K562 (cell line): ENCODE results near the gene MYO9A. TPM values are rescaled to one million over a fixed set of nuclear protein-coding genes. Genes with fewer than 3 reads are reported as not detected.

Experiments used
- ATAC-seq: fragments of 200-7000 bp; cut with Tn5 transposase; 3 replicates; pipeline ENCODE4 v1.9.1; 2020; ENCODE audit warnings: moderate library complexity
- BruUV-seq: library from RNA; stranded (reverse); fragments of 400-500 nt; replicated peaks from 2 replicates; lab custom pipeline; 2021; lab: Mats Ljungman, UMichigan
- CTCF ChIA-PET: fragments of 300-600 bp; formaldehyde crosslinking; extraction: SDS; loops from one replicate; lab custom pipeline; 2021; ENCODE audit warnings: low intra/inter-chr PET ratio; lab: Yijun Ruan, JAX
- POLR2A ChIA-PET: fragments of 300-600, 350-650 bp; sonication (Branson Sonifier 250); formaldehyde crosslinking; extraction: SDS; loops from one replicate; lab custom pipeline; 2021; ENCODE audit warnings: antibody characterized with exemption, inconsistent platforms; lab: Yijun Ruan, JAX
- DNase-seq, 4 experiments: peaks; one replicate each; pipeline versions ENCODE4 v3.0.0 to v3.0.0-alpha.2; 2011 to 2018; ENCODE audit warnings: low spot score in 3 of 4, mixed read lengths in 3 of 4; ENCODE audit errors: extremely low read depth in 1 of 4
- FAIRE-seq: peaks from 2 replicates; lab custom pipeline; 2011; peaks lifted over from hg19 to GRCh38; lab: Jason Lieb, UNC
- H2AFZ ChIP-seq: 2 replicates; pipeline ENCODE4 v1.6.0; 2011; ENCODE audit warnings: low read depth, low read length, control low read depth, inconsistent platforms
- H3K27ac ChIP-seq: fragments of 200-600 bp; 3 replicates; pipeline ENCODE4 v1.8.0; 2011; ENCODE audit warnings: low read depth, mild to moderate bottlenecking, control low read depth, inconsistent platforms, low read length, moderate library complexity, mixed read lengths; ENCODE audit errors: extremely low read depth
- H3K27me3 ChIP-seq, 2 experiments: fragments of 300-600 bp in 1 of 2; 2 replicates in 1 of 2; 3 replicates in 1 of 2; pipeline versions ENCODE4 v1.6.0 to v1.8.0; 2011; ENCODE audit warnings: inconsistent platforms in 2 of 2, low read length in 2 of 2, mild to moderate bottlenecking in 1 of 2, mixed read lengths in 1 of 2, moderate library complexity in 1 of 2; ENCODE audit not compliant: control insufficient read depth in 2 of 2, insufficient read depth in 2 of 2
- H3K36me3 ChIP-seq: fragments of 300-600 bp; 3 replicates; pipeline ENCODE4 v1.8.0; 2011; ENCODE audit warnings: mild to moderate bottlenecking, low read length, inconsistent platforms; ENCODE audit not compliant: control insufficient read depth, insufficient read depth
- H3K4me1 ChIP-seq, 2 experiments: fragments of 200-600 bp in 1 of 2; replicated peaks in 1 of 2; 2 replicates in 1 of 2; 3 replicates in 1 of 2; pipeline versions ENCODE4 v1.5.1 to v1.8.0; 2011; ENCODE audit warnings: inconsistent platforms in 2 of 2, low read length in 2 of 2, mild to moderate bottlenecking in 1 of 2, mixed read lengths in 1 of 2, moderate library complexity in 1 of 2; ENCODE audit not compliant: control insufficient read depth in 2 of 2, insufficient read depth in 2 of 2
- H3K4me2 ChIP-seq: 2 replicates; pipeline ENCODE4 v1.6.1; 2011; ENCODE audit warnings: low read length, control low read depth, inconsistent platforms, mixed read lengths; ENCODE audit not compliant: insufficient read depth
- H3K4me3 ChIP-seq: fragments of 200-600 bp; sonication (generic), shearing (Covaris generic); 2 replicates; pipeline ENCODE4 v1.5.1; 2016; ENCODE audit warnings: control low read depth, inconsistent platforms
- H3K79me2 ChIP-seq: fragments of 200-600 bp; 3 replicates; pipeline ENCODE4 v1.8.0; 2011; ENCODE audit warnings: low read length, inconsistent platforms; ENCODE audit not compliant: control insufficient read depth, insufficient read depth
- H3K9ac ChIP-seq, 2 experiments: 2 replicates each; pipeline versions ENCODE4 v1.6.0 to v1.6.1; 2011; ENCODE audit warnings: low read depth in 2 of 2, low read length in 2 of 2, control low read depth in 1 of 2, inconsistent platforms in 1 of 2, mild to moderate bottlenecking in 1 of 2, mixed read lengths in 1 of 2; ENCODE audit not compliant: insufficient read depth in 1 of 2
- H3K9me1 ChIP-seq: one replicate; pipeline ENCODE4 v1.6.0; 2011; ENCODE audit warnings: inconsistent platforms, mild to moderate bottlenecking, low read length, moderate library complexity; ENCODE audit not compliant: control insufficient read depth, insufficient read depth
- H3K9me3 ChIP-seq: replicated peaks from 2 replicates; pipeline ENCODE4 v1.5.1; 2011; ENCODE audit warnings: low read depth, low read length, inconsistent platforms; ENCODE audit not compliant: control insufficient read depth, insufficient read depth
- H4K20me1 ChIP-seq: replicated peaks from 2 replicates; pipeline ENCODE4 v1.6.1; 2011; ENCODE audit warnings: low read length, inconsistent platforms, mixed read lengths; ENCODE audit not compliant: control insufficient read depth, insufficient read depth
- CC2D1A ChIP-seq: fragments of 450-650 bp; IDR thresholded peaks from 2 replicates; pipeline ENCODE4 v1.6.1; 2017; ENCODE audit warnings: mild to moderate bottlenecking
- CCNT2 ChIP-seq: IDR thresholded peaks from 2 replicates; pipeline ENCODE4 v1.6.1; 2011; ENCODE audit warnings: borderline replicate concordance, low read depth, mild to moderate bottlenecking, moderate library complexity, mixed read lengths, low read length; ENCODE audit not compliant: insufficient read length; ENCODE audit errors: extremely low read depth
- CEBPB ChIP-seq: fragments of 450-650 bp; IDR thresholded peaks from 2 replicates; pipeline ENCODE4 v1.6.1; 2016; ENCODE audit warnings: missing genetic modification characterization, missing compliant biosample characterization
- CTBP1 ChIP-seq: fragments of 450-650 bp; IDR thresholded peaks from 2 replicates; pipeline ENCODE4 v1.6.1; 2016; ENCODE audit warnings: borderline replicate concordance
- E2F3 ChIP-seq: fragments of 250-450 bp; sonication (Bioruptor Pico); IDR thresholded peaks from 2 replicates; pipeline ENCODE4 v1.4.0; 2020; ENCODE audit warnings: mild to moderate bottlenecking
- NR2F6 ChIP-seq: fragments of 450-650 bp; formaldehyde crosslinking; IDR thresholded peaks from 2 replicates; pipeline ENCODE4 v1.4.0; 2020; ENCODE audit warnings: mild to moderate bottlenecking
- PCBP2 ChIP-seq: fragments of 200-400 bp; formaldehyde crosslinking; IDR thresholded peaks from 2 replicates; pipeline ENCODE4 v1.6.1; 2018; ENCODE audit warnings: low read length, low read depth, mild to moderate bottlenecking, moderate library complexity; ENCODE audit not compliant: poor library complexity, severe bottlenecking
- PHF21A ChIP-seq: fragments of 450-650 bp; IDR thresholded peaks from 2 replicates; pipeline ENCODE4 v1.6.1; 2017; ENCODE audit warnings: low read depth, borderline replicate concordance
- PRMT5 ChIP-seq: sonication (generic); formaldehyde crosslinking; IDR thresholded peaks from 2 replicates; pipeline ENCODE4 v1.5.0; 2020; ENCODE audit warnings: missing genetic modification reagents
- RBM39 ChIP-seq: fragments of 200-400 bp; formaldehyde crosslinking; optimal IDR thresholded peaks from 2 replicates; pipeline ENCODE3; 2018; ENCODE audit warnings: low read depth, low read length
- RFX1 ChIP-seq: fragments of 450-650 bp; IDR thresholded peaks from 2 replicates; pipeline ENCODE4 v1.6.1; 2016; ENCODE audit warnings: mild to moderate bottlenecking, moderate library complexity
- SIRT6 ChIP-seq: IDR thresholded peaks from one replicate; pipeline ENCODE4 v1.6.1; 2012; ENCODE audit warnings: low read depth, mild to moderate bottlenecking, control low read depth, inconsistent platforms, low read length, moderate library complexity
- ZKSCAN8 ChIP-seq: fragments of 200-800 bp; sonication (Bioruptor generic); IDR thresholded peaks from 2 replicates; pipeline ENCODE4 v1.6.1; 2016; ENCODE audit warnings: missing genetic modification characterization, missing compliant biosample characterization
- ZSCAN29 ChIP-seq: fragments of 450-650 bp; IDR thresholded peaks from 2 replicates; pipeline ENCODE4 v1.6.1; 2017
- ZSCAN32 ChIP-seq: fragments of 450-650 bp; formaldehyde crosslinking; IDR thresholded peaks from 2 replicates; pipeline ENCODE4 v1.4.0; 2020; ENCODE audit warnings: mild to moderate bottlenecking, moderate library complexity
- ZZZ3 ChIP-seq: fragments of 450-650 bp; IDR thresholded peaks from 2 replicates; pipeline ENCODE4 v1.6.1; 2016; ENCODE audit warnings: antibody characterized with exemption, mild to moderate bottlenecking, moderate library complexity
- WGBS: fragments of 100-300 bp; shearing (Covaris generic); methylation state at CpG from one replicate; pipeline ENCODE4 v1.1.6; 2016; ENCODE audit warnings: low coverage, mixed read lengths; ENCODE audit not compliant: insufficient coverage; ENCODE audit errors: missing lambda C conversion rate; 5-methylcytosine and 5-hydroxymethylcytosine counted together
- in situ Hi-C: fragments of 300-500 bp; cut with MboI; formaldehyde crosslinking; loops from 4 replicates; pipeline ENCODE4 v1.15.0; 2018; ENCODE audit warnings: inconsistent platforms, mixed read lengths
- intact Hi-C: fragments of 100-400 bp; cut with micrococcal nuclease; formaldehyde crosslinking; loops from 2 replicates; pipeline ENCODE4 v1.14.2; 2022
- polyA plus RNA-seq, 8 experiments: library from polyadenylated mRNA; depleted of rRNA in 4 of 8; stranded (reverse) in 5 of 8; unstranded in 3 of 8; fragments of >200 nt; fragmentation: Nextera tagmentation in 2 of 8; fragmentation: Illumina TruSeq in 1 of 8; extraction: Ambion mirVana in 2 of 8; extraction: Trizol in 1 of 8; gene quantifications; 2 replicates each; pipeline versions ENCODE4 v1.2.1 to v1.2.3, GENCODE V29; 2011 to 2014; ENCODE audit warnings: inconsistent platforms in 1 of 8, missing spikeins in 1 of 8
- total RNA-seq, 7 experiments: library from RNA; depleted of rRNA in 6 of 7; stranded (reverse); fragments of >200 nt in 6 of 7; fragmentation: Illumina TruSeq in 2 of 7; extraction: Trizol in 2 of 7; gene quantifications; 2 replicates each; pipeline versions ENCODE4 v1.2.1 to v1.2.3, GENCODE V29; 2011 to 2021; ENCODE audit warnings: low replicate concordance in 1 of 7
- TF ChIP-seq, protein P1 (sequence below): sonication (generic); formaldehyde crosslinking; IDR thresholded peaks from 2 replicates; pipeline ENCODE4 v1.4.0; 2020; ENCODE audit warnings: mild to moderate bottlenecking, missing genetic modification reagents
- TF ChIP-seq, protein P2 (sequence below): sonication (generic); formaldehyde crosslinking; IDR thresholded peaks from 2 replicates; pipeline ENCODE4 v1.8.1; 2023; ENCODE audit warnings: mild to moderate bottlenecking, missing genetic modification reagents, moderate library complexity

Gene MYO9A
- total and polyA plus RNA-seq, 9 of the 15 experiments (the other 6 are each of a cell fraction or from before 2014, with no cell fraction given): 1.9 to 15.4 (median 5.8) TPM

DNA sequence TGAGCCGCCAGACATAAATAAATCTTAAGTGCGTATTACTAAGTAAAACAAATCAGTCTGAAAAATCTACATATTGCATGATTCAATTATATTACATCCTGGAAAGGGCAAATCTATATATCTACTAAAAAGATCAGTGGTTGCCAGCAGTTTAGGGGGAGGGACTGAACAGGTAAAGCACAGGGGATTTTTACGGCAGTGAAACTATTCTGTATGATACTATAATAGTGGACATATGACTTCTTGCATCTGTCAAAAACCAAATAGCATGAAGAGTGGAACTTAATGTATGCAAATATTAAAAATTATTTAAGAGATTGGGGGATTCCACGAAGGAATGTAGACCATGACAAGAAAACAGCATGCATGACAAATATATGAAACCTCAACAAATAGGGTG is 111.6 kb downstream of the MYO9A start:
- ChIA-PET POLR2A (interaction anchor here (0.5 kb wide), 1 partner anchor 45 kb away, joined by 3 read pairs; no protein-coding TSS in a partner anchor), CTCF (no interaction called here)
- no peak overlapping the region for H3K27ac ChIP-seq
- H3K79me2 ChIP-seq: no peaks in the 10 kb centered on the region
- H2AFZ ChIP-seq: no peak overlapping the region
- no peak for DNase-seq
- no peak for ATAC-seq
- H3K4me2 ChIP-seq: no peak overlapping the region
- H3K9ac ChIP-seq: no peak overlapping the region
- H3K27me3 ChIP-seq: no peaks in the 10 kb centered on the region
- no peak for TF ChIP-seq ZKSCAN8 (CRISPR knock-in tag)
- TF ChIP-seq, protein P1, sequence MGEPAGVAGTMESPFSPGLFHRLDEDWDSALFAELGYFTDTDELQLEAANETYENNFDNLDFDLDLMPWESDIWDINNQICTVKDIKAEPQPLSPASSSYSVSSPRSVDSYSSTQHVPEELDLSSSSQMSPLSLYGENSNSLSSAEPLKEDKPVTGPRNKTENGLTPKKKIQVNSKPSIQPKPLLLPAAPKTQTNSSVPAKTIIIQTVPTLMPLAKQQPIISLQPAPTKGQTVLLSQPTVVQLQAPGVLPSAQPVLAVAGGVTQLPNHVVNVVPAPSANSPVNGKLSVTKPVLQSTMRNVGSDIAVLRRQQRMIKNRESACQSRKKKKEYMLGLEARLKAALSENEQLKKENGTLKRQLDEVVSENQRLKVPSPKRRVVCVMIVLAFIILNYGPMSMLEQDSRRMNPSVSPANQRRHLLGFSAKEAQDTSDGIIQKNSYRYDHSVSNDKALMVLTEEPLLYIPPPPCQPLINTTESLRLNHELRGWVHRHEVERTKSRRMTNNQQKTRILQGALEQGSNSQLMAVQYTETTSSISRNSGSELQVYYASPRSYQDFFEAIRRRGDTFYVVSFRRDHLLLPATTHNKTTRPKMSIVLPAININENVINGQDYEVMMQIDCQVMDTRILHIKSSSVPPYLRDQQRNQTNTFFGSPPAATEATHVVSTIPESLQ: no peak
- no peak for TF ChIP-seq PCBP2
- TF ChIP-seq CTBP1: no peak
- TF ChIP-seq CEBPB (tag): no peak
- TF ChIP-seq SIRT6: no peak
- TF ChIP-seq, protein P2, sequence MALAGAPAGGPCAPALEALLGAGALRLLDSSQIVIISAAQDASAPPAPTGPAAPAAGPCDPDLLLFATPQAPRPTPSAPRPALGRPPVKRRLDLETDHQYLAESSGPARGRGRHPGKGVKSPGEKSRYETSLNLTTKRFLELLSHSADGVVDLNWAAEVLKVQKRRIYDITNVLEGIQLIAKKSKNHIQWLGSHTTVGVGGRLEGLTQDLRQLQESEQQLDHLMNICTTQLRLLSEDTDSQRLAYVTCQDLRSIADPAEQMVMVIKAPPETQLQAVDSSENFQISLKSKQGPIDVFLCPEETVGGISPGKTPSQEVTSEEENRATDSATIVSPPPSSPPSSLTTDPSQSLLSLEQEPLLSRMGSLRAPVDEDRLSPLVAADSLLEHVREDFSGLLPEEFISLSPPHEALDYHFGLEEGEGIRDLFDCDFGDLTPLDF (CRISPR knock-in tag): no peak
- no peak for TF ChIP-seq RFX1
- TF ChIP-seq PHF21A: no peak
- TF ChIP-seq RBM39: no peak
- TF ChIP-seq ZSCAN32 (CRISPR knock-in tag): no peak
- TF ChIP-seq ZSCAN29: no peak
- TF ChIP-seq CC2D1A: no peak
- no peak for TF ChIP-seq PRMT5 (CRISPR knock-in tag)
- TF ChIP-seq E2F3: no peak
- no peak for TF ChIP-seq CCNT2
- no peak for TF ChIP-seq NR2F6
- TF ChIP-seq ZZZ3: no peak
- H3K9me1 ChIP-seq: no peaks in the 10 kb centered on the region
- in situ Hi-C loops: no loop called here
- FAIRE-seq: no peak
- BruUV-seq: no TSS peak
- H4K20me1 ChIP-seq: no peaks in the 10 kb centered on the region
- peaks cover 4% of the 10 kb centered on the region; the same call in 1 of the 3 replicates for H3K36me3 ChIP-seq
- no peak overlapping the region for H3K4me3 ChIP-seq
- H3K4me1 ChIP-seq: no peaks in the 10 kb centered on the region
- intact Hi-C loops: no loop called here
- WGBS: 77% methylated on average over 4 of the region's 4 CpGs
- H3K9me3 ChIP-seq: no peaks in the 10 kb centered on the region
